Measurements from ENCODE around the gene CLDN18.

DNA sequence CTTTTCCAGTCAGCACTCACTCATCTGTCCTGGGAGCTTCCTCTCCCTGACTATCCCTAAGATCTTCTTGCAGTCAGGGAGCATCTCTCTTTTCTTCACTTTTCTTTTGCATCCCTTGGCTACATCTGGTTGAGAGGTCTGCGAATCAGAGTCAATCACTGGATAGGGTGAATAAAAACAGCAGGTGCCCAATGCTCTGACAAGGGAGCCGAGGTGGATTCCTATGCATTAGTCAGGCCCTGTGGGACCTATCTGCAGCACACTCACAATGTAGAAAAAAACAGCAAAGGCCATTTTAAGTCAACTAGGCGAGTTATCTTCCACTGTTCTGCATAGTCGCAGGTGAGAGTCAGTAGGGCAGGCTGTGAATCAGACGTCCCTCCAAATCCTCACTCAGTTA lies 69.9 kb downstream of the CLDN18 start:
- TF ChIP-seq EZH2 (IDR thresholded peaks at IDR 0.05; ENCODE audit: borderline replicate concordance, low read length), result no peak
- TF ChIP-seq, protein P1, sequence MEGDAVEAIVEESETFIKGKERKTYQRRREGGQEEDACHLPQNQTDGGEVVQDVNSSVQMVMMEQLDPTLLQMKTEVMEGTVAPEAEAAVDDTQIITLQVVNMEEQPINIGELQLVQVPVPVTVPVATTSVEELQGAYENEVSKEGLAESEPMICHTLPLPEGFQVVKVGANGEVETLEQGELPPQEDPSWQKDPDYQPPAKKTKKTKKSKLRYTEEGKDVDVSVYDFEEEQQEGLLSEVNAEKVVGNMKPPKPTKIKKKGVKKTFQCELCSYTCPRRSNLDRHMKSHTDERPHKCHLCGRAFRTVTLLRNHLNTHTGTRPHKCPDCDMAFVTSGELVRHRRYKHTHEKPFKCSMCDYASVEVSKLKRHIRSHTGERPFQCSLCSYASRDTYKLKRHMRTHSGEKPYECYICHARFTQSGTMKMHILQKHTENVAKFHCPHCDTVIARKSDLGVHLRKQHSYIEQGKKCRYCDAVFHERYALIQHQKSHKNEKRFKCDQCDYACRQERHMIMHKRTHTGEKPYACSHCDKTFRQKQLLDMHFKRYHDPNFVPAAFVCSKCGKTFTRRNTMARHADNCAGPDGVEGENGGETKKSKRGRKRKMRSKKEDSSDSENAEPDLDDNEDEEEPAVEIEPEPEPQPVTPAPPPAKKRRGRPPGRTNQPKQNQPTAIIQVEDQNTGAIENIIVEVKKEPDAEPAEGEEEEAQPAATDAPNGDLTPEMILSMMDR (conservative IDR thresholded peaks at IDR 0.05 in 1 of 2, IDR thresholded peaks at IDR 0.05 in 1 of 2; ENCODE audit: extremely low read depth in 1 of 2, insufficient read depth in 1 of 2, low read depth in 1 of 2, low read length in 2 of 2), result no peak
